Tibial nerve (tissue), 4 donors: ENCODE data around the gene NMRK2.

Experiments used
- CTCF ChIP-seq, 5 experiments: fragments of 200-600 bp in 3 of 5; fragments of 450-650 bp in 2 of 5; sonication (generic) in 3 of 5; IDR thresholded peaks; one replicate each; pipeline ENCODE4 v1.5.1; 2016 to 2019; ENCODE audit warnings: antibody characterized with exemption in 5 of 5, mild to moderate bottlenecking in 3 of 5, moderate library complexity in 2 of 5
- EP300 ChIP-seq, 2 donors: sonication (generic); formaldehyde crosslinking; IDR thresholded peaks; one replicate each; pipeline ENCODE4 v1.6.1; 2017; ENCODE audit warnings: antibody characterized with exemption in 2 of 2, mild to moderate bottlenecking in 1 of 2

DNA sequence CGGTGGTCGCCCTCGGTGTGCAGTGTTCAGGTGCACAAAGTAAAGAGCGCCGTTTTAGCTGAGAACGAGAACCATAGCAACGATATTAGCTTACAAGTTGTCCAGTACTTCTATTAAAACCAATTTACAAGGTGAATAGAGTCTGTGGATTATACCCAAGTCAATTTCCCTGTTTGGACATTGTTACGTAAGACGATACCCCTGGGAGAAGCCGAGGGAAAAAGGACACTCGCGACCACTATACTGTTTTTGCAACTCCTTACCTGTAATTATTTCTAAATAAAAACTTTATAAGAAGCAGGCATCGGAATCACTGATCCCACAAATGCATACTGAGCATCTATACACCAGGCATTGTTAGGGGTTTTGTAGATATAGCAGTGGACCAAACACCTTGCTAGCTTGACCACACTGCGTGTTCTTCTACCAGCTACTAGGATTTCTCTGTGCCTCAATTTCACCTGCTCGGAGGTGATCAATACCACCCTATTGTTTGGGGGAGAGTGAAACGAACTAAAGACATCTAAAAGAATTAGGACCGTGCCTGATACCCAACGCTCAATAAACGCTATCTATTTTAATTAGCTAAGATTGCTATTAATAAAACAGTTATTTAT, 52.9 kb downstream of the NMRK2 start:
- TF ChIP-seq CTCF (IDR thresholded peaks at IDR 0.05): no peak
- TF ChIP-seq EP300 (IDR thresholded peaks at IDR 0.05): no peak
